OCI-LY3 (cell line): ENCODE measurements around the gene HCN2.

Experiments used
- CTCF ChIP-seq: fragments of 200-600, 300-600 bp; sonication (generic); IDR thresholded peaks from 2 replicates; pipeline ENCODE4 v1.5.1; 2014; ENCODE audit warnings: antibody characterized with exemption, low read length, low read depth
- EZH2phosphoT487 ChIP-seq: fragments of 200-600 bp; shearing (Covaris generic); IDR thresholded peaks from 2 replicates; pipeline ENCODE4 v1.6.1; 2018; ENCODE audit warnings: antibody characterized with exemption, mixed run types, low read depth

- TF ChIP-seq CTCF (no peak), EZH2phosphoT487 (no peak)
Observed at GRCh38 chr19:566844-567243, 22.8 kb upstream of the HCN2 start.
